Thyroid gland (tissue), 4 donors: Measurements from ENCODE around the gene ASCC1. TPM values are rescaled to one million over a fixed set of nuclear protein-coding genes. Genes with fewer than 3 reads are reported as not detected.

Source experiments
- DNase-seq, 2 donors: peaks; one replicate each; pipeline ENCODE4 v3.0.0-alpha.2; 2019
- H3K27ac ChIP-seq, 3 donors: fragments of 200-600 bp; sonication (generic); 1 replicate in 2 of 3; 2 replicates in 1 of 3; pipeline ENCODE4 v1.5.1; 2016 to 2019; ENCODE audit warnings: mild to moderate bottlenecking in 1 of 3, moderate library complexity in 1 of 3
- H3K27me3 ChIP-seq: fragments of 200-600 bp; sonication (generic); one replicate; pipeline ENCODE4 v1.5.1; 2019
- H3K36me3 ChIP-seq, 2 donors: fragments of 200-600 bp; sonication (generic); one replicate each; pipeline ENCODE4 v1.5.1; 2016 to 2019
- H3K4me1 ChIP-seq, 2 donors: fragments of 200-600 bp; sonication (generic); one replicate each; pipeline ENCODE4 v1.5.1; 2017 to 2019
- H3K4me3 ChIP-seq, 3 donors: fragments of 200-600 bp; sonication (generic); replicated peaks in 1 of 3; 1 replicate in 2 of 3; 2 replicates in 1 of 3; pipeline ENCODE4 v1.5.1; 2016; ENCODE audit warnings: mild to moderate bottlenecking in 1 of 3
- H3K9me3 ChIP-seq: fragments of 200-600 bp; sonication (generic); one replicate; pipeline ENCODE4 v1.5.1; 2017
- POLR2A ChIP-seq, 2 donors: fragments of 450-650 bp; IDR thresholded peaks; one replicate each; pipeline ENCODE4 v1.6.1; 2017; ENCODE audit warnings: antibody characterized with exemption in 2 of 2, mild to moderate bottlenecking in 2 of 2, moderate library complexity in 1 of 2
- WGBS, 2 donors: methylation state at CpG; one replicate each; pipeline ENCODE4 v1.1.5; 2017; 5-methylcytosine and 5-hydroxymethylcytosine counted together
- intact Hi-C: fragments of 100-400 bp; cut with DNase I; formaldehyde crosslinking; loops from one replicate; pipeline ENCODE4 v1.15.1; 2023
- small RNA-seq: library from RNA; depleted of rRNA; stranded (forward); fragments of <200 nt; gene quantifications from one replicate; pipeline ENCODE3, GENCODE V24; 2016
- total RNA-seq, 4 donors: library from RNA; depleted of rRNA; stranded (reverse); fragments of >200 nt; gene quantifications; one replicate each; pipeline ENCODE4 v1.2.3, GENCODE V29; 2016
- TF ChIP-seq, protein P1 (sequence below), 6 experiments: fragments of 200-600 bp in 3 of 6; fragments of 450-650 bp in 3 of 6; sonication (generic) in 3 of 6; IDR thresholded peaks; one replicate each; pipeline ENCODE4 v1.5.1; 2016 to 2019; ENCODE audit warnings: antibody characterized with exemption in 6 of 6, mild to moderate bottlenecking in 2 of 6, inconsistent platforms in 1 of 6, moderate library complexity in 1 of 6

The ASCC1 gene
- total RNA-seq, 4 donors from 2014 or later: 26.7 to 30.3 (median 28.1) TPM

DNA sequence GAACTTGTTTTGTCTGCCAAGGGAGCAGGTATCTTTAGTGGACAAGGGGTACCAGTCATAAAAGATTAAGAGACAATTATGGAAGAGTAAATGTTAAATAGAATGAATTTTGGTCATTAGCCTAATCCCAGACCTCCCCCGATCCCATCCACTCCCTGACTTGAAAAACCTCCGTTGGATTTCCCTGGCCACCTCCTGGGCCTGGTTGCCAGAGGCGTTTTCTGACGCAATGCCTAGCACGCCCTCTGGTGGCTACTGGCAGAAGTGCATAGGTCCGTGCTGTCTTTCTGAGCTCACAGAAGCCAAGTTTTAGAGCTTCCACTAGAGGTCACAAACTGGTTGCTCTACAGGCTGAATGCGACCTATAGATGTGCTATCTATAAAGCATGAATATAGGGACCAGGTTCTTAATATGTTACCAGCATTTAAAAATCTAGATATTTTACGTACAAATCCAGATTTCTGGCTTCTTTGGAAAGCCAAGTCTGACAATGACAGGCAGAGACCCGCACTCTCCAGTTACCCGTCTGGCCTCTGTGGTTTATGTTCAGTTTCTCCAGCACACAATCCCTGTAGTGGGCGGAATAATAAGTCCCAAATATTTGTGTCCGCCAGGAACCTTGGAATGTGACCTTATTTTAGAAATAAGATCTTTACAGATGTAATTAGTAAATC, 167.5 kb downstream of the ASCC1 start:
- Histone ChIP-seq H3K9me3 (no peaks in the 10 kb centered on the region), H3K36me3 (no peaks in the 10 kb centered on the region), H3K4me3 (no peak overlapping the region), H3K27me3 (no peaks in the 10 kb centered on the region), H3K27ac (no peak overlapping the region), H3K4me1 (peaks cover 0 to 10% of the 10 kb centered on the region in 2 donors)
- TF ChIP-seq, protein P1, sequence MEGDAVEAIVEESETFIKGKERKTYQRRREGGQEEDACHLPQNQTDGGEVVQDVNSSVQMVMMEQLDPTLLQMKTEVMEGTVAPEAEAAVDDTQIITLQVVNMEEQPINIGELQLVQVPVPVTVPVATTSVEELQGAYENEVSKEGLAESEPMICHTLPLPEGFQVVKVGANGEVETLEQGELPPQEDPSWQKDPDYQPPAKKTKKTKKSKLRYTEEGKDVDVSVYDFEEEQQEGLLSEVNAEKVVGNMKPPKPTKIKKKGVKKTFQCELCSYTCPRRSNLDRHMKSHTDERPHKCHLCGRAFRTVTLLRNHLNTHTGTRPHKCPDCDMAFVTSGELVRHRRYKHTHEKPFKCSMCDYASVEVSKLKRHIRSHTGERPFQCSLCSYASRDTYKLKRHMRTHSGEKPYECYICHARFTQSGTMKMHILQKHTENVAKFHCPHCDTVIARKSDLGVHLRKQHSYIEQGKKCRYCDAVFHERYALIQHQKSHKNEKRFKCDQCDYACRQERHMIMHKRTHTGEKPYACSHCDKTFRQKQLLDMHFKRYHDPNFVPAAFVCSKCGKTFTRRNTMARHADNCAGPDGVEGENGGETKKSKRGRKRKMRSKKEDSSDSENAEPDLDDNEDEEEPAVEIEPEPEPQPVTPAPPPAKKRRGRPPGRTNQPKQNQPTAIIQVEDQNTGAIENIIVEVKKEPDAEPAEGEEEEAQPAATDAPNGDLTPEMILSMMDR (IDR thresholded peaks at IDR 0.05): peak; percentile 95 to 100 (median 99)
- no peak for TF ChIP-seq POLR2A (IDR thresholded peaks at IDR 0.05)
- 27 to 30% methylated on average over 12 of the region's 12 CpGs for WGBS, 2 donors
- intact Hi-C loops: loop anchor here (5.0 to 10.0 kb wide), 2 partner anchors 154 to 289 kb away; no protein-coding TSS in a partner anchor
- peak; percentile 93 to 94 for DNase-seq

Small RNA genes lying within 50 kb of the gene (small RNA-seq; reads per million reads assigned to genes)
- gene RF00019: not detected
- not detected for gene RF00340

Other genes with a start within 250 kb of the ASCC1 start
- gene SPOCK2, start 127.7 kb downstream of the ASCC1 start, total RNA-seq: 10 to 100 TPM in 3 of 4 donors, 1 to 10 TPM in 1; 4.3 to 17.6 (median 13.5) TPM
- gene ANAPC16, start 264 bp downstream of the ASCC1 start, total RNA-seq: 100 to 1,000 TPM; 100 to 214 (median 129) TPM
- gene DDIT4, start 57.6 kb upstream of the ASCC1 start, total RNA-seq: 100 to 1,000 TPM in 3 of 4 donors, 10 to 100 TPM in 1; 93.0 to 309 (median 134) TPM
- 10 to 100 TPM; 31.6 to 49.7 (median 44.1) TPM for gene DNAJB12, start 138.6 kb upstream of the ASCC1 start, total RNA-seq